Measurements from ENCODE around the gene MLNR. TPM values are rescaled to one million over a fixed set of nuclear protein-coding genes. Genes with fewer than 3 reads are reported as not detected.

The MLNR gene
- total and polyA plus RNA-seq, 9 of the 15 experiments (the other 6 are each of a cell fraction or from before 2014, with no cell fraction given), result not detected

DNA sequence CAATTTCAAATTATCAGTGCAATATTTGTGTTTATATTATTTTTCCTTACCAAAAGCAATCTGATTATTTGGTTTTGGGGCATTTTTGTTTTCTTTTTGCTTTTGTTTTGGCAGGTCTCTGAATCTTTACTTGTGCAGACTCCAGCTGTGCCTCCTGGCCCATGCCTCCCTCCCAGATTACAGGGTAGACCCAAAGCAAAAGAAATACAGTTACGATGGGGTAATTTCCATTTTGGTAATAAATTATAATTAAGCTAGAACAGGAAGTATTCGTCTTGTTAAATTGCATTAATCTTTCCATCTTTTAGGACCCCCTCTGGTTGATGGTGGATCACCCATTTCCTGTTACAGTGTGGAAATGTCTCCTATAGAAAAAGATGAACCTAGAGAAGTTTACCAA, 29.2 kb upstream of the MLNR start (continued):
- TF ChIP-seq, protein P1, sequence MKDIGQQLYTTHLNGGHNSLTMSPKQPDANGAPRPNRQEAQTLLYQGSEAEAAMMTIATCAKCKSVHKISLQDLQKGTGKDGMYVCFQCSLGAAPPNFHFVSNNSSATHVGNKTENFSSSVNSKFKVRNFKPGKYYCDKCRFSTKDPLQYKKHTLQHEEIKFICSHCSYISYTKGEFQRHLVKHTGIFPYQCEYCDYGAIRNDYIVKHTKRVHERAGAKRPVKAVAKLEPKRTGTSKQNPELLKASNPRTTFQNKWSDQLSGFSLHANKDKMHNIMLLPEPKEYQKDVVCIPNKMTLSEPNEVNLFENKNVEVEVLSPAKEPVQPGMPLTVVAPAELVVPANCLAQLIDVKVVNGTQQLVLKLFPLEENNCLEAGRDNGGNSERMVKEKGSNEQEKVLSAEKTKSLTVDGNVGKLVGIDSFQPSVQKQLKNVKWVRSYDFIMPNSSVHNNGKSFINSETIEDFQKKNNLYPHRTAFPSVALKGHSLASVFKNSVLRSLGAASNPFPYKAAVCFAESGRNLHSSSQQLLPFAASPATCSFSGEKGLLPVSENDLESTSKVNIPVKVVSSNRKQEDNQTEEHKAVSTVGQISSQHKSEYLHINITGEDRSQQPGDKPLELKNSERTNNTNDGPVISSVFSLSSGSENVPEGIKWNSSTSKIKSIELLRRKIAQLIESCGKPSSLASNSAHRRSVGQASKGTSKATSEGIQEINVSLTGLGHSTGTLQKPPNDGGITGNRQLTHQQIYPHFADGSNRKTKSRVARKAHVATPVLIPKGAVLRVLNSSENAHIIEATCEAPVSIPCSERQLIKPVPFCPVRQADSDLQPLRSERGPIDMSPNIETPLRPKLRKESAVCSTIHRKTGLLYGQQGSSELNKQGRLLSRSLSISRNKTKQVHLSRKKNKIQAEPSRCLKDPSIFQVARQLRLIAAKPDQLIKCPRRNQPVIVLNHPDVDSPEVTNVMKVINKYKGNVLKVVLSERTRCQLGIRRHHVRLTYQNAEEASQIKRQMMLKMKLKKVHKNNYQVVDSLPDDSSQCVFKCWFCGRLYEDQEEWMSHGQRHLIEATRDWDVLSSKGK (CRISPR knock-in tag; IDR thresholded peaks at IDR 0.05), result no peak
- TF ChIP-seq CCAR2 (IDR thresholded peaks at IDR 0.05; ENCODE audit: low read depth, low read length), result no peak
- TF ChIP-seq, protein P2, sequence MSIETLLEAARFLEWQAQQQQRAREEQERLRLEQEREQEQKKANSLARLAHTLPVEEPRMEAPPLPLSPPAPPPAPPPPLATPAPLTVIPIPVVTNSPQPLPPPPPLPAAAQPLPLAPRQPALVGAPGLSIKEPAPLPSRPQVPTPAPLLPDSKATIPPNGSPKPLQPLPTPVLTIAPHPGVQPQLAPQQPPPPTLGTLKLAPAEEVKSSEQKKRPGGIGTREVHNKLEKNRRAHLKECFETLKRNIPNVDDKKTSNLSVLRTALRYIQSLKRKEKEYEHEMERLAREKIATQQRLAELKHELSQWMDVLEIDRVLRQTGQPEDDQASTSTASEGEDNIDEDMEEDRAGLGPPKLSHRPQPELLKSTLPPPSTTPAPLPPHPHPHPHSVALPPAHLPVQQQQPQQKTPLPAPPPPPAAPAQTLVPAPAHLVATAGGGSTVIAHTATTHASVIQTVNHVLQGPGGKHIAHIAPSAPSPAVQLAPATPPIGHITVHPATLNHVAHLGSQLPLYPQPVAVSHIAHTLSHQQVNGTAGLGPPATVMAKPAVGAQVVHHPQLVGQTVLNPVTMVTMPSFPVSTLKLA (conservative IDR thresholded peaks at IDR 0.05), result no peak

GRCh38 chr13:49206641-49207040, 13.5 kb upstream of the MLNR start:
- no peak for ATAC-seq
- H3K4me3 ChIP-seq, result no peak overlapping the region
- POLR2A ChIA-PET, result no interaction called here
- no peak overlapping the region for H3K4me2 ChIP-seq (ENCODE audit: insufficient read depth, low read length)
- 72% methylated on average over 2 of the region's 3 CpGs for WGBS (ENCODE audit: insufficient coverage, low coverage, missing lambda C conversion rate)
- DNase-seq (ENCODE audit: extremely low read depth in 1 of 4, low spot score in 3 of 4), result no peak
- H3K79me2 ChIP-seq (ENCODE audit: control insufficient read depth, insufficient read depth, low read length), result no peaks in the 10 kb centered on the region
- H3K9ac ChIP-seq (ENCODE audit: insufficient read depth in 1 of 2, low read depth in 2 of 2, low read length in 2 of 2), result no peak overlapping the region
- H3K36me3 ChIP-seq (ENCODE audit: control insufficient read depth, insufficient read depth, low read length), result peaks cover 28% of the 10 kb centered on the region; the same call in 2 of the 3 replicates
- FAIRE-seq, result no peak
- CTCF ChIA-PET (ENCODE audit: low intra/inter-chr PET ratio), result no interaction called here
- H3K27ac ChIP-seq (ENCODE audit: extremely low read depth, low read depth, low read length), result no peak overlapping the region
- intact Hi-C loops (cut with micrococcal nuclease) (no loop called here), in situ Hi-C loops (cut with MboI) (no loop called here)
- H4K20me1 ChIP-seq (replicated peaks; ENCODE audit: control insufficient read depth, insufficient read depth, low read length), result no peaks in the 10 kb centered on the region
- no peak overlapping the region for H2AFZ ChIP-seq (ENCODE audit: low read depth, low read length)
- no peak for TF ChIP-seq LARP7 (IDR thresholded peaks at IDR 0.05)
- no peak for TF ChIP-seq BHLHE40 (IDR thresholded peaks at IDR 0.05; ENCODE audit: low read length)
- TF ChIP-seq ARID2 (IDR thresholded peaks at IDR 0.05), result no peak
- no peak for TF ChIP-seq WHSC1 (IDR thresholded peaks at IDR 0.05; ENCODE audit: low read length)
- no peak for TF ChIP-seq SP1 (CRISPR knock-in tag; IDR thresholded peaks at IDR 0.05)
- no peak for TF ChIP-seq RBM34 (IDR thresholded peaks at IDR 0.05; ENCODE audit: borderline replicate concordance, insufficient read depth, low read length)
- no peak for TF ChIP-seq ZNF785 (CRISPR knock-in tag; IDR thresholded peaks at IDR 0.05)
- no peak for TF ChIP-seq SRSF7 (optimal IDR thresholded peaks at IDR 0.05; ENCODE audit: low read depth, low read length)
- no peak for TF ChIP-seq ZNF24 (IDR thresholded peaks at IDR 0.05)
- H3K27me3 ChIP-seq (ENCODE audit: control insufficient read depth in 2 of 2, insufficient read depth in 2 of 2, low read length in 2 of 2), result no peaks in the 10 kb centered on the region
- no peaks in the 10 kb centered on the region for H3K9me1 ChIP-seq (ENCODE audit: control insufficient read depth, insufficient read depth, low read length)
- no peaks in the 10 kb centered on the region for H3K9me3 ChIP-seq (replicated peaks; ENCODE audit: control insufficient read depth, insufficient read depth, low read depth, low read length)
- BruUV-seq (replicated peaks), result no TSS peak
- no peaks in the 10 kb centered on the region; a peak in 1 of 5 replicates for H3K4me1 ChIP-seq (replicated peaks in 1 of 2; ENCODE audit: control insufficient read depth in 2 of 2, insufficient read depth in 2 of 2, low read length in 2 of 2)
